ENCODE data around the gene TKFC.

Gene TKFC

GRCh38 chr11:61297746-61298145 lies 35.3 kb upstream of the TKFC start:
- POLR2A ChIA-PET = interaction anchor here (0.6 kb wide), 1 partner anchor 36 kb away, joined by 3 read pairs; no protein-coding TSS in a partner anchor

GRCh38 chr11:61298663-61299244 lies 34.3 kb upstream of the TKFC start:
- POLR2A ChIA-PET = interaction anchor here (2.1 kb wide), 1 partner anchor 63 kb away, joined by 5 read pairs; the partner anchor contains the start of genes CYB561A3 and TMEM138
- CTCF ChIA-PET = interaction anchor here (0.6 to 1.5 kb wide), 4 partner anchors 38 to 132 kb away, joined by 3 to 4 read pairs (median 3); no protein-coding TSS in a partner anchor

More at GRCh38 chr11:61297746-61298145, 35.3 kb upstream of the TKFC start:
- Histone ChIP-seq H3K9me3 (ENCODE audit: control insufficient read depth, insufficient read depth, low read depth, low read length) (no peaks in the 10 kb centered on the region), H3K4me1 (ENCODE audit: control insufficient read depth, insufficient read depth, low read length) (no peaks in the 10 kb centered on the region; the same call in 1 of the 2 replicates), H3K27ac (ENCODE audit: extremely low read depth, low read depth, low read length) (peak overlapping the region; percentile 25; the same call in 1 of the 2 replicates), H3K4me3 (ENCODE audit: low read depth, low read length) (no peak overlapping the region), H3K36me3 (ENCODE audit: control insufficient read depth in 2 of 2, insufficient read depth in 1 of 2, low read length in 2 of 2) (peaks cover 5 to 60% of the 10 kb centered on the region in 2 experiments; a peak in 2 of 3 replicates)
- no peak for TF ChIP-seq OVOL3 (tag by site-specific recombination; IDR thresholded peaks at IDR 0.05)
- peak; percentile 35 for TF ChIP-seq EGR2 (tag by site-specific recombination; IDR thresholded peaks at IDR 0.05; ENCODE audit: low read depth)
- TF ChIP-seq ELK4 (IDR thresholded peaks at IDR 0.05; ENCODE audit: borderline replicate concordance, low read depth, low read length) = no peak
- no peak for TF ChIP-seq ZFP37 (tag by site-specific recombination; IDR thresholded peaks at IDR 0.05)
- TF ChIP-seq ZBTB48 (tag by site-specific recombination; IDR thresholded peaks at IDR 0.05) = peak; percentile 86
- TF ChIP-seq ZNF660 (tag by site-specific recombination; IDR thresholded peaks at IDR 0.05) = 0 out of 2 replicates have a peak, but pooled peaks have one; percentile 18
- 0 out of 2 replicates have a peak, but pooled peaks have one; percentile 20 for TF ChIP-seq ZBTB20 (tag by site-specific recombination; IDR thresholded peaks at IDR 0.05)
- peak; percentile 82 for TF ChIP-seq ZFHX2 (tag by site-specific recombination; conservative IDR thresholded peaks at IDR 0.05)
- CTCF ChIA-PET = interaction anchor here (0.7 to 1.5 kb wide), 3 partner anchors 9 to 39 kb away, joined by 3 read pairs; no protein-coding TSS in a partner anchor

GRCh38 chr11:61302550-61302949 lies 30.5 kb upstream of the TKFC start:
- CTCF ChIA-PET = interaction anchor here (1.2 kb wide), 1 partner anchor 34 kb away, joined by 4 read pairs; no protein-coding TSS in a partner anchor
- no peaks in the 10 kb centered on the region for H3K9me3 ChIP-seq (ENCODE audit: control insufficient read depth, insufficient read depth, low read depth, low read length)
- H3K27ac ChIP-seq (ENCODE audit: extremely low read depth, low read depth, low read length) = no peak overlapping the region
- peaks cover 15 to 98% of the 10 kb centered on the region in 2 experiments; a peak in 2 of 3 replicates for H3K36me3 ChIP-seq (ENCODE audit: control insufficient read depth in 2 of 2, insufficient read depth in 1 of 2, low read length in 2 of 2)
- H3K4me1 ChIP-seq (ENCODE audit: control insufficient read depth, insufficient read depth, low read length) = no peaks in the 10 kb centered on the region; the same call in 1 of the 2 replicates
- no peak overlapping the region for H3K4me3 ChIP-seq (ENCODE audit: low read depth, low read length)
- POLR2A ChIA-PET = no interaction called here
- no peak for TF ChIP-seq EGR2 (tag by site-specific recombination; IDR thresholded peaks at IDR 0.05; ENCODE audit: low read depth)
- TF ChIP-seq ZNF19 (tag by site-specific recombination; IDR thresholded peaks at IDR 0.05; ENCODE audit: low read depth) = no peak
- no peak for TF ChIP-seq ZNF747 (tag by site-specific recombination; IDR thresholded peaks at IDR 0.05)
- TF ChIP-seq ZNF639 (tag by site-specific recombination; IDR thresholded peaks at IDR 0.05) = no peak
- TF ChIP-seq ZFP37 (tag by site-specific recombination; IDR thresholded peaks at IDR 0.05) = no peak
- TF ChIP-seq ZBTB48 (tag by site-specific recombination; IDR thresholded peaks at IDR 0.05) = no peak
- no peak for TF ChIP-seq ZNF792 (tag by site-specific recombination; IDR thresholded peaks at IDR 0.05)
- TF ChIP-seq KLF7 (tag by site-specific recombination; IDR thresholded peaks at IDR 0.05; ENCODE audit: borderline replicate concordance) = no peak
- TF ChIP-seq ZNF548 (tag by site-specific recombination; IDR thresholded peaks at IDR 0.05) = no peak
- TF ChIP-seq ZNF157 (tag by site-specific recombination; IDR thresholded peaks at IDR 0.05) = no peak
- TF ChIP-seq ZNF133 (tag by site-specific recombination; IDR thresholded peaks at IDR 0.05) = no peak
- no peak for TF ChIP-seq ZNF211 (tag by site-specific recombination; IDR thresholded peaks at IDR 0.05; ENCODE audit: low read depth)
- no peak for TF ChIP-seq ZNF23 (tag by site-specific recombination; IDR thresholded peaks at IDR 0.05; ENCODE audit: borderline replicate concordance)
- TF ChIP-seq ZNF398 (tag by site-specific recombination; IDR thresholded peaks at IDR 0.05) = no peak
- TF ChIP-seq TRIM28 (IDR thresholded peaks at IDR 0.05; ENCODE audit: borderline replicate concordance, low read length) = no peak

More at GRCh38 chr11:61298663-61299244, 34.3 kb upstream of the TKFC start:
- H3K4me1 ChIP-seq (ENCODE audit: control insufficient read depth, insufficient read depth, low read length) = no peaks in the 10 kb centered on the region; the same call in 1 of the 2 replicates
- no peak overlapping the region for H3K4me3 ChIP-seq (ENCODE audit: low read depth, low read length)
- no peaks in the 10 kb centered on the region for H3K9me3 ChIP-seq (ENCODE audit: control insufficient read depth, insufficient read depth, low read depth, low read length)
- no peak for TF ChIP-seq ZNF335 (tag by site-specific recombination; conservative IDR thresholded peaks at IDR 0.05)
- no peak for TF ChIP-seq ZBTB7A (tag by site-specific recombination; IDR thresholded peaks at IDR 0.05; ENCODE audit: low read depth)
- no peak for TF ChIP-seq ZNF548 (tag by site-specific recombination; IDR thresholded peaks at IDR 0.05)
- TF ChIP-seq ZFP69B (tag by site-specific recombination; IDR thresholded peaks at IDR 0.05) = no peak
- H3K27ac ChIP-seq (ENCODE audit: extremely low read depth, low read depth, low read length) = no peak overlapping the region
- H3K36me3 ChIP-seq (ENCODE audit: control insufficient read depth in 2 of 2, insufficient read depth in 1 of 2, low read length in 2 of 2) = peaks cover 5 to 70% of the 10 kb centered on the region in 2 experiments; a peak in 2 of 3 replicates

All from HEK293 (cell line).